HEK293 (cell line): ENCODE results near the gene PARD3.

ENCODE experiments used
- CTCF ChIA-PET: fragments of 350-600 bp; formaldehyde crosslinking; extraction: SDS; loops from one replicate; lab custom pipeline; 2021; ENCODE audit warnings: antibody characterized with exemption; lab: Yijun Ruan, JAX
- POLR2A ChIA-PET: fragments of 300-600 bp; formaldehyde crosslinking; extraction: SDS; loops from one replicate; lab custom pipeline; 2020; ENCODE audit warnings: antibody characterized with exemption, inconsistent platforms; lab: Yijun Ruan, JAX
- H3K27ac ChIP-seq: fragments of 200-500 bp; sonication (Bioruptor generic); 2 replicates; pipeline ENCODE4 v1.5.1; 2014; ENCODE audit warnings: low read depth, low read length, control low read depth, inconsistent platforms; ENCODE audit errors: extremely low read depth
- H3K36me3 ChIP-seq, 2 experiments: fragments of 200-500 bp in 1 of 2; sonication (Bioruptor generic) in 1 of 2; 1 replicate in 1 of 2; 2 replicates in 1 of 2; pipeline ENCODE4 v1.5.1; 2014 to 2017; ENCODE audit warnings: inconsistent platforms in 2 of 2, low read length in 2 of 2; ENCODE audit not compliant: control insufficient read depth in 2 of 2, insufficient read depth in 1 of 2
- H3K4me1 ChIP-seq: fragments of 200-500 bp; sonication (Bioruptor generic); 2 replicates; pipeline ENCODE4 v1.5.1; 2014; ENCODE audit warnings: mild to moderate bottlenecking, low read length, inconsistent platforms; ENCODE audit not compliant: control insufficient read depth, insufficient read depth
- H3K4me3 ChIP-seq: 2 replicates; pipeline ENCODE4 v1.5.1; 2011; ENCODE audit warnings: low read depth, mild to moderate bottlenecking, control low read depth, low read length, moderate library complexity
- H3K9me3 ChIP-seq: fragments of 200-500 bp; sonication (Bioruptor generic); 2 replicates; pipeline ENCODE4 v1.5.1; 2014; ENCODE audit warnings: low read depth, low read length, inconsistent platforms; ENCODE audit not compliant: control insufficient read depth, insufficient read depth
- OSR2 ChIP-seq: fragments of 450-650 bp; formaldehyde crosslinking; IDR thresholded peaks from 2 replicates; pipeline ENCODE4 v1.5.1; 2016; ENCODE audit warnings: missing biosample characterization, missing genetic modification characterization
- SCRT1 ChIP-seq: fragments of 450-650 bp; formaldehyde crosslinking; IDR thresholded peaks from 2 replicates; pipeline ENCODE4 v1.5.1; 2016; ENCODE audit warnings: missing biosample characterization, missing genetic modification characterization, borderline replicate concordance
- SETDB1 ChIP-seq: IDR thresholded peaks from one replicate; pipeline ENCODE4 v1.6.1; 2017; ENCODE audit warnings: mild to moderate bottlenecking, low read length, moderate library complexity, mixed read lengths; ENCODE audit not compliant: insufficient read length
- ZBTB48 ChIP-seq: fragments of 450-650 bp; formaldehyde crosslinking; IDR thresholded peaks from 2 replicates; pipeline ENCODE4 v1.5.1; 2016; ENCODE audit warnings: missing biosample characterization, missing genetic modification characterization
- ZEB2 ChIP-seq: fragments of 450-650 bp; formaldehyde crosslinking; IDR thresholded peaks from 2 replicates; pipeline ENCODE4 v1.5.1; 2016; ENCODE audit warnings: missing biosample characterization, missing genetic modification characterization
- ZFP37 ChIP-seq: fragments of 450-650 bp; formaldehyde crosslinking; IDR thresholded peaks from 2 replicates; pipeline ENCODE4 v1.5.1; 2016; ENCODE audit warnings: missing biosample characterization, missing genetic modification characterization
- ZFP41 ChIP-seq: fragments of 450-650 bp; formaldehyde crosslinking; IDR thresholded peaks from 2 replicates; pipeline ENCODE4 v1.5.1; 2016; ENCODE audit warnings: missing biosample characterization, missing genetic modification characterization, borderline replicate concordance
- ZNF155 ChIP-seq: fragments of 450-650 bp; formaldehyde crosslinking; IDR thresholded peaks from 2 replicates; pipeline ENCODE4 v1.5.1; 2016; ENCODE audit warnings: missing biosample characterization, missing genetic modification characterization
- ZNF175 ChIP-seq: fragments of 450-650 bp; formaldehyde crosslinking; IDR thresholded peaks from 2 replicates; pipeline ENCODE4 v1.5.1; 2016; ENCODE audit warnings: missing biosample characterization, missing genetic modification characterization
- ZNF24 ChIP-seq: fragments of 450-650 bp; formaldehyde crosslinking; IDR thresholded peaks from 2 replicates; pipeline ENCODE4 v1.5.1; 2016; ENCODE audit warnings: missing biosample characterization, missing genetic modification characterization
- ZNF311 ChIP-seq: fragments of 450-650 bp; formaldehyde crosslinking; IDR thresholded peaks from 2 replicates; pipeline ENCODE4 v1.5.1; 2017; ENCODE audit warnings: missing biosample characterization, missing genetic modification characterization, borderline replicate concordance
- ZNF510 ChIP-seq: fragments of 450-650 bp; formaldehyde crosslinking; IDR thresholded peaks from 2 replicates; pipeline ENCODE4 v1.5.1; 2018; ENCODE audit warnings: mild to moderate bottlenecking, missing genetic modification characterization, missing biosample characterization; ENCODE audit not compliant: insufficient replicate concordance
- ZNF677 ChIP-seq: fragments of 450-650 bp; IDR thresholded peaks from 2 replicates; pipeline ENCODE4 v1.5.0; 2018; ENCODE audit warnings: missing biosample characterization, mild to moderate bottlenecking, missing genetic modification characterization, moderate library complexity
- TF ChIP-seq, protein P1 (sequence below): fragments of 450-650 bp; IDR thresholded peaks from 2 replicates; pipeline ENCODE4 v1.5.1; 2018; ENCODE audit warnings: missing biosample characterization, missing genetic modification characterization
- TF ChIP-seq, protein P2 (sequence below): fragments of 450-650 bp; formaldehyde crosslinking; IDR thresholded peaks from 2 replicates; pipeline ENCODE4 v1.5.1; 2016; ENCODE audit warnings: missing biosample characterization, missing genetic modification characterization
- TF ChIP-seq, protein P3 (sequence below): fragments of 450-650 bp; formaldehyde crosslinking; IDR thresholded peaks from 2 replicates; pipeline ENCODE4 v1.5.1; 2017; ENCODE audit warnings: missing biosample characterization, missing genetic modification characterization

Gene PARD3

GRCh38 chr10:34347131-34347530 is 468.0 kb downstream of the PARD3 start:
- no peak for TF ChIP-seq ZNF155 (tag by site-specific recombination)
- no peak for TF ChIP-seq ZNF175
- no peak for TF ChIP-seq ZNF24 (tag by site-specific recombination)
- TF ChIP-seq ZNF677 = no peak
- TF ChIP-seq, all 188 proteins: peak for 0
- POLR2A ChIA-PET = no interaction called here
- H3K9me3 ChIP-seq = no peaks in the 10 kb centered on the region; the same call in 1 of the 2 replicates

DNA sequence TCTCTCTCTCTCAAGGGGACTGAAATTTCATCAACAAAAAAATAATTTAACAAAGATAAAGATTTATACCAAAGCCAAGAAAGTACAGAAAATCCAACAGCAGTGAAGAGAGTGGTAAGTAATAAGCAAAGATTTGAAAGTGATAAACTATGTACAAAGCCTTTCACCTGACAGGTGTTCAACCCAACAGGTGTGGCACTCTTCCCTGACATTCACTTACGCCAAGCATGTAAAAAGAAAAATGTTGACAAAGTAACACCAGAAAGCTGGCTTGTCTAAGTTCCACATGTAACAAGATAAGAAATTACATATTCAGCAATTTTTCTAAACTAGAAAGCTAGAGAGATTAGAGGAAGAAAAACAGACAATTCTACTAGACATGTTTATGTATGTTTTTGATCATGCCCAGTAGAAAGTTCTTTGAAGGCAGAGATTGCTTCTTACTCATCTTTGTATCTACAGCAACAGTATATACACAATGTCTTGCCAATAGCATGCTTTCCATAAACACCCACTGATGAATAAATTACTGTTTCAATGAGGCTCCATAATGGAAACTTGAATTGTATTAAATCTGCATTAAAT is 468.5 kb downstream of the PARD3 start:
- CTCF ChIA-PET = interaction anchor here (0.7 kb wide), 1 partner anchor 302 kb away, joined by 4 read pairs; no protein-coding TSS in a partner anchor
- no peak overlapping the region for H3K4me3 ChIP-seq
- POLR2A ChIA-PET = no interaction called here
- H3K9me3 ChIP-seq = no peaks in the 10 kb centered on the region
- H3K27ac ChIP-seq = no peak overlapping the region
- H3K36me3 ChIP-seq = no peaks in the 10 kb centered on the region
- 0 out of 2 replicates have a peak, but pooled peaks cover 3% of the 10 kb centered on the region for H3K4me1 ChIP-seq
- TF ChIP-seq, protein P1, sequence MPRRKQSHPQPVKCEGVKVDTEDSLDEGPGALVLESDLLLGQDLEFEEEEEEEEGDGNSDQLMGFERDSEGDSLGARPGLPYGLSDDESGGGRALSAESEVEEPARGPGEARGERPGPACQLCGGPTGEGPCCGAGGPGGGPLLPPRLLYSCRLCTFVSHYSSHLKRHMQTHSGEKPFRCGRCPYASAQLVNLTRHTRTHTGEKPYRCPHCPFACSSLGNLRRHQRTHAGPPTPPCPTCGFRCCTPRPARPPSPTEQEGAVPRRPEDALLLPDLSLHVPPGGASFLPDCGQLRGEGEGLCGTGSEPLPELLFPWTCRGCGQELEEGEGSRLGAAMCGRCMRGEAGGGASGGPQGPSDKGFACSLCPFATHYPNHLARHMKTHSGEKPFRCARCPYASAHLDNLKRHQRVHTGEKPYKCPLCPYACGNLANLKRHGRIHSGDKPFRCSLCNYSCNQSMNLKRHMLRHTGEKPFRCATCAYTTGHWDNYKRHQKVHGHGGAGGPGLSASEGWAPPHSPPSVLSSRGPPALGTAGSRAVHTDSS (tag by site-specific recombination) = no peak
- TF ChIP-seq SCRT1 (tag by site-specific recombination) = 0 out of 2 replicates have a peak, but pooled peaks have one; percentile 23

More at GRCh38 chr10:34347131-34347530, 468.0 kb downstream of the PARD3 start:
- Histone ChIP-seq H3K27ac (no peak overlapping the region), H3K36me3 (no peaks in the 10 kb centered on the region), H3K4me1 (0 out of 2 replicates have a peak, but pooled peaks cover 3% of the 10 kb centered on the region), H3K4me3 (no peak overlapping the region)
- CTCF ChIA-PET = interaction anchor here (1.0 kb wide), 1 partner anchor 15 kb away, joined by 3 read pairs; no protein-coding TSS in a partner anchor

- Histone ChIP-seq H3K36me3 (no peaks in the 10 kb centered on the region), H3K9me3 (no peaks in the 10 kb centered on the region), H3K4me3 (no peak overlapping the region), H3K27ac (no peak overlapping the region), H3K4me1 (peaks cover 11% of the 10 kb centered on the region)
- POLR2A ChIA-PET = no interaction called here
- no peak for TF ChIP-seq ZNF510 (tag by site-specific recombination)
- TF ChIP-seq OSR2 (tag by site-specific recombination) = no peak
- TF ChIP-seq, protein P2, sequence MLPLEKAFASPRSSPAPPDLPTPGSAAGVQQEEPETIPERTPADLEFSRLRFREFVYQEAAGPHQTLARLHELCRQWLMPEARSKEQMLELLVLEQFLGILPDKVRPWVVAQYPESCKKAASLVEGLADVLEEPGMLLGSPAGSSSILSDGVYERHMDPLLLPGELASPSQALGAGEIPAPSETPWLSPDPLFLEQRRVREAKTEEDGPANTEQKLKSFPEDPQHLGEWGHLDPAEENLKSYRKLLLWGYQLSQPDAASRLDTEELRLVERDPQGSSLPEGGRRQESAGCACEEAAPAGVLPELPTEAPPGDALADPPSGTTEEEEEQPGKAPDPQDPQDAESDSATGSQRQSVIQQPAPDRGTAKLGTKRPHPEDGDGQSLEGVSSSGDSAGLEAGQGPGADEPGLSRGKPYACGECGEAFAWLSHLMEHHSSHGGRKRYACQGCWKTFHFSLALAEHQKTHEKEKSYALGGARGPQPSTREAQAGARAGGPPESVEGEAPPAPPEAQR = no peak
- TF ChIP-seq ZEB2 (tag by site-specific recombination) = no peak
- no peak for TF ChIP-seq ZBTB48 (tag by site-specific recombination)
- no peak for TF ChIP-seq ZFP37 (tag by site-specific recombination)
- TF ChIP-seq, protein P3, sequence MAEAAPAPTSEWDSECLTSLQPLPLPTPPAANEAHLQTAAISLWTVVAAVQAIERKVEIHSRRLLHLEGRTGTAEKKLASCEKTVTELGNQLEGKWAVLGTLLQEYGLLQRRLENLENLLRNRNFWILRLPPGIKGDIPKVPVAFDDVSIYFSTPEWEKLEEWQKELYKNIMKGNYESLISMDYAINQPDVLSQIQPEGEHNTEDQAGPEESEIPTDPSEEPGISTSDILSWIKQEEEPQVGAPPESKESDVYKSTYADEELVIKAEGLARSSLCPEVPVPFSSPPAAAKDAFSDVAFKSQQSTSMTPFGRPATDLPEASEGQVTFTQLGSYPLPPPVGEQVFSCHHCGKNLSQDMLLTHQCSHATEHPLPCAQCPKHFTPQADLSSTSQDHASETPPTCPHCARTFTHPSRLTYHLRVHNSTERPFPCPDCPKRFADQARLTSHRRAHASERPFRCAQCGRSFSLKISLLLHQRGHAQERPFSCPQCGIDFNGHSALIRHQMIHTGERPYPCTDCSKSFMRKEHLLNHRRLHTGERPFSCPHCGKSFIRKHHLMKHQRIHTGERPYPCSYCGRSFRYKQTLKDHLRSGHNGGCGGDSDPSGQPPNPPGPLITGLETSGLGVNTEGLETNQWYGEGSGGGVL (tag by site-specific recombination) = no peak
- no peak for TF ChIP-seq SETDB1
- TF ChIP-seq ZFP41 = no peak
- TF ChIP-seq ZNF311 (tag by site-specific recombination) = no peak
- TF ChIP-seq ZNF677 = no peak
- CTCF ChIA-PET = no interaction called here
These were observed 469.7 kb downstream of the PARD3 start for GRCh38 chr10:34345383-34345782.
